ENCODE data around the gene RTF1. TPM values are rescaled to one million over a fixed set of nuclear protein-coding genes. Genes with fewer than 3 reads are reported as not detected.

The RTF1 gene
- total RNA-seq, 1 donor from 2014 or later, result 60.8 TPM

DNA sequence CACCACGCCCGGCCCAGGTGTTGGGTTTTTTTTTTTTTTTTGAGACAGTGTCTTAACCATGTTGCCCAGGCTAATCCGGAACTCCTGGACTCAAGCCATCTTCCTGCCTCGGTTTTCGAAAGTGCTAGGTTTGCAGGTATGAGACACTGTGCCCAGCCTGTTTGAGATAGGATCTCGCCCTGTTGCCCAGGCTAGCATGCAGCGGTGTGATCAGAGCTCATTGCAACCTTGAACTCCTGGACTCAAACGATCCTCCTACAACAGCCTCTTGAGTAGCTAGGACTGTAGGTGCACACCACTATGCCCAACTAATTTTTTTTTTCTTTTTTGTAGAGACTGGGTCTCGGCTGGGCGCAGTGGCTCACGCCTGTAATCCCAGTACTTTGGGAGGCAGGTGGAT is 56.5 kb downstream of the RTF1 start:
- no peak for DNase-seq (ENCODE audit: low spot score)
- H3K27ac Mint-ChIP-seq (ENCODE audit: unreplicated experiment), result no peak overlapping the region
- H3K36me3 Mint-ChIP-seq (ENCODE audit: low read depth, unreplicated experiment), result peaks cover 50% of the 10 kb centered on the region
- H3K4me3 Mint-ChIP-seq (ENCODE audit: unreplicated experiment), result no peak overlapping the region
- H3K9me3 Mint-ChIP-seq (ENCODE audit: unreplicated experiment), result no peaks in the 10 kb centered on the region
- H3K4me1 Mint-ChIP-seq (ENCODE audit: unreplicated experiment), result no peaks in the 10 kb centered on the region
- H3K27me3 Mint-ChIP-seq (ENCODE audit: unreplicated experiment), result no peaks in the 10 kb centered on the region
- TF ChIP-seq, protein P1, sequence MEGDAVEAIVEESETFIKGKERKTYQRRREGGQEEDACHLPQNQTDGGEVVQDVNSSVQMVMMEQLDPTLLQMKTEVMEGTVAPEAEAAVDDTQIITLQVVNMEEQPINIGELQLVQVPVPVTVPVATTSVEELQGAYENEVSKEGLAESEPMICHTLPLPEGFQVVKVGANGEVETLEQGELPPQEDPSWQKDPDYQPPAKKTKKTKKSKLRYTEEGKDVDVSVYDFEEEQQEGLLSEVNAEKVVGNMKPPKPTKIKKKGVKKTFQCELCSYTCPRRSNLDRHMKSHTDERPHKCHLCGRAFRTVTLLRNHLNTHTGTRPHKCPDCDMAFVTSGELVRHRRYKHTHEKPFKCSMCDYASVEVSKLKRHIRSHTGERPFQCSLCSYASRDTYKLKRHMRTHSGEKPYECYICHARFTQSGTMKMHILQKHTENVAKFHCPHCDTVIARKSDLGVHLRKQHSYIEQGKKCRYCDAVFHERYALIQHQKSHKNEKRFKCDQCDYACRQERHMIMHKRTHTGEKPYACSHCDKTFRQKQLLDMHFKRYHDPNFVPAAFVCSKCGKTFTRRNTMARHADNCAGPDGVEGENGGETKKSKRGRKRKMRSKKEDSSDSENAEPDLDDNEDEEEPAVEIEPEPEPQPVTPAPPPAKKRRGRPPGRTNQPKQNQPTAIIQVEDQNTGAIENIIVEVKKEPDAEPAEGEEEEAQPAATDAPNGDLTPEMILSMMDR (IDR thresholded peaks at IDR 0.05; ENCODE audit: unreplicated experiment), result no peak

DNA sequence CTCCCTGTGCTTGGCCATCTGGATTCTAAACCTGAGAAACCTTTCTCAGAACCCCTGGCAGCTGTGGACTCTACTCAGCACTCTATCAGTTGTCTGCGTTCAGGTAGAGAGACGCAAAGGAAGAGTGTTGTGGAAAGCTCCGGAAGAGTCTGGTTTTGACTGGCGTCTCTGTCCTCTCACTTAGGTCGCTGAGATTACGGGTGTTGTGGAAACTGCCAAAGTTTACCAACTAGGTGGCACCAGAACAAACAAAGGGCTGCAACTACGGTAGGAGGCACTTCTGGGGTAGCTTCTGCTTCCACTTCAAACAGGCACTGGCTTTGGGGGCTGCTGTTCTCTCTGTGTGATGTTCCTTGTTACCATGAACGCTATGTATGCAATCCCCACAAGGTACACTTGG is 57.5 kb downstream of the RTF1 start:
- Mint-ChIP-seq H3K36me3 (ENCODE audit: low read depth, unreplicated experiment) (peaks cover 43% of the 10 kb centered on the region), H3K27ac (ENCODE audit: unreplicated experiment) (no peak overlapping the region), H3K4me1 (ENCODE audit: unreplicated experiment) (no peaks in the 10 kb centered on the region)

DNA sequence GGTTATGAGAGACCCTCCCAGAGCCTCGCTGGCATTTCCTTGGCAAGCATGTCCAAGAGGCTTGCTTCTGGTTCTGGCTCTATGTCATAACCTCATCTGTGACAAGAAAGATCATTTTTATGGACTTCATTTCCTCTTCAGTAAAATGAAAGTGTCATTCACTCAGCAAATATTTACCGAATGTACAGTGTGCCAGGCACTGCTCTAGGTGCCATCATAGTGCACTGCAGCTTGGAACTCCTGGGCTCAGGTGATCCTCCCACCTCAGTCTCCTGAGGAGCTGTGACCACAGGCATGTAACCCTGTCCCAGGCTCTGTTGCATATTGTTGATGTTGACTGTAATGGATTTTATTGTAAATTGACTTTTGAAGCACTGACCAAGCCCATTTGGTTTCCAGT is 58.0 kb downstream of the RTF1 start:
- Mint-ChIP-seq H3K27ac (ENCODE audit: unreplicated experiment) (no peak overlapping the region), H3K4me1 (ENCODE audit: unreplicated experiment) (no peaks in the 10 kb centered on the region), H3K9me3 (ENCODE audit: unreplicated experiment) (no peaks in the 10 kb centered on the region), H3K36me3 (ENCODE audit: low read depth, unreplicated experiment) (peaks cover 39% of the 10 kb centered on the region), H3K4me3 (ENCODE audit: unreplicated experiment) (no peak overlapping the region), H3K27me3 (ENCODE audit: unreplicated experiment) (no peaks in the 10 kb centered on the region)
- DNase-seq (ENCODE audit: low spot score), result no peak
- TF ChIP-seq, protein P1 (IDR thresholded peaks at IDR 0.05; ENCODE audit: unreplicated experiment), result no peak

More for the DNA sequence above, 57.5 kb downstream of the RTF1 start:
- Mint-ChIP-seq H3K4me3 (ENCODE audit: unreplicated experiment) (no peak overlapping the region), H3K9me3 (ENCODE audit: unreplicated experiment) (no peaks in the 10 kb centered on the region), H3K27me3 (ENCODE audit: unreplicated experiment) (no peaks in the 10 kb centered on the region)
- DNase-seq (ENCODE audit: low spot score), result no peak
- TF ChIP-seq, protein P1 (IDR thresholded peaks at IDR 0.05; ENCODE audit: unreplicated experiment), result no peak

DNA sequence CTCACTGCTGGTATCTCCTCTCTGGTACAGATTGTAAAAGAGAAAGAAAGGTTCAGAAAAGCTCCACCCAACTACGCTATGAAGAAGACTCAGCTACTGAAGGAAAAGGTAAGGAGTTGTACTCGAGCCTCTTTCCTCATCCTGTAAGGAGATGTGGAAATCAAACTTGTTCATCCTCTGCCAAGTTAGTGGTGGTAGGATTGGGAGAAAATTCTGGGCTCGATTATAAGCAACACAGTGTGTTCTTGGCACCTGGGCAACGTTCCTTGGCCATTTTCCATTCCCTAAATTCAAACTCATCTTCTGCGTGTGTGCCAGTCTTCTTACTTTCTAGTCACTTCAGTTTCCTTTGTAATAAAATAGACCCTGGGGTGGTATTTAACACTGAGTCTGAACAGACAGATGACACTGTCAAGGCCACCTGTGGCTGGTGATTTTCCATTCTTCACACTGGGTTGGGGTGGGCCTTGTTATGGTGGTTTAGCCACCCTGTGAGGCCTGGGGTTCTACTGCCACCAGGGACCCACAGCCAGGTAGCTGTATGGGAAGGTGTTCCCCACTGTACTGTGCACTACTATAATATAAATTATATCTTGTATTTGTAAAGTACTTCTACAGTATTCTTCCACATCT is 59.6 kb downstream of the RTF1 start:
- Mint-ChIP-seq H3K36me3 (ENCODE audit: low read depth, unreplicated experiment) (peaks cover 42% of the 10 kb centered on the region), H3K4me3 (ENCODE audit: unreplicated experiment) (no peak overlapping the region), H3K4me1 (ENCODE audit: unreplicated experiment) (no peaks in the 10 kb centered on the region), H3K9me3 (ENCODE audit: unreplicated experiment) (no peaks in the 10 kb centered on the region), H3K27ac (ENCODE audit: unreplicated experiment) (no peak overlapping the region), H3K27me3 (ENCODE audit: unreplicated experiment) (peaks cover 1% of the 10 kb centered on the region)
- DNase-seq (ENCODE audit: low spot score), result no peak
- TF ChIP-seq, protein P1 (IDR thresholded peaks at IDR 0.05; ENCODE audit: unreplicated experiment), result no peak

DNA sequence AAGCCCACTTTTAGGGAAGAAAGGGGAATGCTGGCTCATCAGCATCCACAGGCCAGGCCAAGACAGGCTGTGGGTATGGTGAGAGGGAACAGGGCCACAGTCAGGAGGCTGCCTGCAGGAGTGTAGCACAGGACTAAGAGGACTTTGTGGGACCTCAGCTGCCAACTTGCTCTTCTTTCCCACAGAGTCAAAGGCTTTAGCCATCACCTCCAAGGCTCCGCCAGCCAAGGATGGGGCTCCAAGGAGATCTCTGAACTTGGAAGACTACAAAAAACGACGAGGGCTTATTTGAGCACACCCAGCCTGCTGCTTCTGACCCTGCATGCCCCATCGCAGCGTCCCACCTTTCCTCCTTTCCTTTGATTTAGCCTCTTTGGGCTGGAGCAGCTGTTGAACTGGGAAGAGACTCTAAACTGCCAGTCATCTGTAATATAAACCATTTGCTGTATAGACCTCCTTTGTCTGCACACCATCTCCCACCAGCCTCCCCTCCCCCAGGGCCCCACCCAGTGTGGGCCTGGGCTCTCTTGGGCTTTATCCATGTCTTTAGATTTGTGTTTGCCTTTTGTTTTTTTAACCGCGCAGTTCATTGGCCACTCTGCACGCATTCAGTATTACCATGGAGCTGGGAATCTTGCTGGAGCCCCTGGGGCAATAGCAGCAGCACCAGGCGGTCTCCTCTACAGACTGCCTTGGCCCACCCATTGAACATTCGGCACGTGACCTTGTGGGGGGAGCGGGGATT is 63.7 kb downstream of the RTF1 start:
- H3K36me3 Mint-ChIP-seq (ENCODE audit: low read depth, unreplicated experiment), result peaks cover 38% of the 10 kb centered on the region
- no peaks in the 10 kb centered on the region for H3K4me1 Mint-ChIP-seq (ENCODE audit: unreplicated experiment)
- TF ChIP-seq, protein P1 (IDR thresholded peaks at IDR 0.05; ENCODE audit: unreplicated experiment), result no peak
- H3K4me3 Mint-ChIP-seq (ENCODE audit: unreplicated experiment), result peak overlapping the region; percentile 82
- H3K27ac Mint-ChIP-seq (ENCODE audit: unreplicated experiment), result no peak overlapping the region
- DNase-seq (ENCODE audit: low spot score), result no peak
- peaks cover 4% of the 10 kb centered on the region for H3K27me3 Mint-ChIP-seq (ENCODE audit: unreplicated experiment)
- no peaks in the 10 kb centered on the region for H3K9me3 Mint-ChIP-seq (ENCODE audit: unreplicated experiment)
